Glomerular endothelial cell (primary cell): ENCODE data around the gene EFL1. TPM values are rescaled to one million over a fixed set of nuclear protein-coding genes. Genes with fewer than 3 reads are reported as not detected.

Experiments
- DNase-seq: peaks from one replicate; pipeline ENCODE4 v3.0.0-alpha.2; 2011; ENCODE audit warnings: low read depth, low spot score; ENCODE audit errors: extremely low read depth
- total RNA-seq: library from RNA; depleted of rRNA; stranded (reverse); fragments of >200 nt; gene quantifications from 2 replicates; pipeline ENCODE4 v1.2.3, GENCODE V29; 2015

Gene EFL1
- total RNA-seq, 1 donor from 2014 or later = 16.0 TPM

DNA sequence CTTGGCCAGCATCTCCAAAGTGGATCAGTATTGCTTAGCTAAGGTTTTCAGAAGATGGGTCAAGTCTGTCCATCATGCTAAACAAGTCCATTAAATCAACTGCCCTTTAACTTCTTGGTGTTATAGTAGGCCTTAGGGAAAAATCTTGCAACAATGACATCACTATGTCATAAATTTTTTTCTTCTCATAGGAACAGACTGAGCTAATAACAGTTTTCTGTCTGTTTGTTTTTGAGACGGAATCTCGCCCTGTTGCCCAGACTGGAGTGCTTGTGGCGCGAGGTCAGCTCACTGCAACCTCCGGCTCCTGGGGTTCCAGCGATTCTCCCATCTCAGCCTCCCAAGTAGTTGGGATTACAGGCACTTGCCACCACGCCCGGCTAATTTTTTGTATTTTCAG lies 94.2 kb downstream of the EFL1 start:
- no peak for DNase-seq

DNA sequence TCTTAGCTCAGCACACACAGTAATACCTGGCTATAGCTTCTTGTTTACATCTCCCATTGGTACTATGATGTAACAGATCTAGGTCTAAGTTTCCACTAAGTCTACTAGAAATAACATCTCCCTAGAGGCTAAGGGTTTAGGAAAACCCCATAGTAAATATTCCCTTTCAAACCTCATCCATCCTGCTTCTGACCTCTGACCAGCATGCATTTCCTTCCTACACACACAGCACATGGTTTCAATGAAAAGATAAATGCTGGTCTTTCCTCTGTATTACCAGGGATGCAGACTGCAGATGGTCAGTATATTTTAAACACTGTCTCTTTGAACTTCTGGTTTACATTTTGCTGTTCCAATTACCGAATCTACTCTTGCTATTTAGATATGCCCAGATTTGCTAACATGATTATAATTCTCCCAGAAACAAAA lies 96.6 kb downstream of the EFL1 start:
- DNase-seq = no peak

DNA sequence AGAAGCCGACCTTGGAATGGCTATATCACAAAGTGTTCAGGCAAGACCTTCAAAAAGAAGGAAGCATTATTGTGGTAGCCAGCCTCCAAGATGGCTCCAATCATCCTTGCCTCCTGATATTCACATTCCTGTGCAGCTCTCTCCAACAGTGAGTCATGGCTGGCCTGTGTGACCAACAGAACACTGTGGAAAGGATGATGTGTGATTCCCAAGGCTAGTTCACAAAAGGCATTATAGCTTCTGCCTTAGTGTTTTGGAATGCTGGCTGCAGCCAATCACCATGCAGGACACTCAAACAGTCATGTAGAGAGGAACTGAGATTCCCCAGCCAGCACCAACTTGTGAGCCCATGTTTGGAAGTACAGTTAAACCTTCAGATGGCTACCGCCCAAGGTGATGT lies 102.6 kb downstream of the EFL1 start:
- peak; percentile 83 for DNase-seq

DNA sequence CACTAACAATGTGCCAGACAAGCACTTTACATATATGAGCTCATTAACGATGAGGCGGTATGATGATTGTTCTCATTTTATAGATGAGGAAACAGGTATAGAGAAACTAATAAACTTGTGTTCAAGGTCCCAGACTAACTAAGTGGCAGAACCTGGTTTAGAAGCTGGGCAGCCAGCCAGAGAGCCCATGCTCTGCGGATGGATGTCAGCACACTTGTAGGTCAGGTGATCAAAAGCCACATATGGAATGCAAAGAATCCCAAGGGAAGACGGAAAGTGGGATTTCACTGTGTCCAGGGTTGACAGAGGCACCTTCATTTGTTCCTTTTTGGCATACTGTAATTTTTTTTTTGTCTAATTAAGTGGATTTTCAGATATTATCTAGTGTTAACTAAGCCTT lies 103.7 kb downstream of the EFL1 start:
- DNase-seq = no peak

DNA sequence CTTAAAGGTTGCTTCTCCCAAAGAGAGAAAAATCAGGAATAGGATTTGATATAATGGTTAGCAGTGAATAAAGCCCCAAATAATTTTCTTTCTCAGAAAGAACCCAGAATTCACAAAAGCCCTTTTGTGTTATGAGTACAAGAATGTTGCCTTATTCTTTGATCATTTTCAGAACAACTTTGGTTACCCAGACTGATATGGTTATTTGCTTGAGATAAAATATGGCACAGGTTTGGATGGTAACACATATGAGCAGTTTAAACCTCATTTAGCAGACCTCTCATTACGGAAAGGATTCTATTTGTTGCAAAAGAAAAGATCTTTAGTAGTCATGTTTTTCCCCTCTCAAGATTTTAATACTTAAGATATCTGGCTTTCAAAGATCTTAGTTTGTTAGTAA lies 111.9 kb downstream of the EFL1 start:
- DNase-seq = no peak

DNA sequence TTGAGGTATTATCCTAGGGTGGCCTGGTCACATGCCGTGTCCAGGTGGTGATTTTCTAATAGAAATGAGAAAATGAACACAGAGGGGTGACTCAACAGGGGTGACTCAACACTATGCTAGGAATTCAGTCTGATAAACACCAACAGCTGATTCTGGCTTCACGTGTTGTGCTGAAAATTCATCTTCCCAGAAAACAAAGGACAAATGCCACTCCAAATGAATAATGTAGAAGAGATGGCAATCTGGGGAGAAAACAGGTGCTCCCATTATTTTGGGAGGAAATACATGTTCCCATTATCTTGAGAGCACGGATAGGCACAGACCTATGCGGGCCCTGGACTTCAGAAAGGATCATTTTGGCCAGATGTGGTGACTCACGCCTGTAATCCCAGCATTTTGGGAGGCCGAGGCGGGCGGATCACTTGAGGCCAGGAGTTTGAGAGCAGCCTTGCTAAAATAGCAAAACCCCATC lies 115.5 kb downstream of the EFL1 start:
- DNase-seq = peak; percentile 79

GRCh38 chr15:82146576-82146975 lies 116.0 kb downstream of the EFL1 start:
- DNase-seq = no peak

DNA sequence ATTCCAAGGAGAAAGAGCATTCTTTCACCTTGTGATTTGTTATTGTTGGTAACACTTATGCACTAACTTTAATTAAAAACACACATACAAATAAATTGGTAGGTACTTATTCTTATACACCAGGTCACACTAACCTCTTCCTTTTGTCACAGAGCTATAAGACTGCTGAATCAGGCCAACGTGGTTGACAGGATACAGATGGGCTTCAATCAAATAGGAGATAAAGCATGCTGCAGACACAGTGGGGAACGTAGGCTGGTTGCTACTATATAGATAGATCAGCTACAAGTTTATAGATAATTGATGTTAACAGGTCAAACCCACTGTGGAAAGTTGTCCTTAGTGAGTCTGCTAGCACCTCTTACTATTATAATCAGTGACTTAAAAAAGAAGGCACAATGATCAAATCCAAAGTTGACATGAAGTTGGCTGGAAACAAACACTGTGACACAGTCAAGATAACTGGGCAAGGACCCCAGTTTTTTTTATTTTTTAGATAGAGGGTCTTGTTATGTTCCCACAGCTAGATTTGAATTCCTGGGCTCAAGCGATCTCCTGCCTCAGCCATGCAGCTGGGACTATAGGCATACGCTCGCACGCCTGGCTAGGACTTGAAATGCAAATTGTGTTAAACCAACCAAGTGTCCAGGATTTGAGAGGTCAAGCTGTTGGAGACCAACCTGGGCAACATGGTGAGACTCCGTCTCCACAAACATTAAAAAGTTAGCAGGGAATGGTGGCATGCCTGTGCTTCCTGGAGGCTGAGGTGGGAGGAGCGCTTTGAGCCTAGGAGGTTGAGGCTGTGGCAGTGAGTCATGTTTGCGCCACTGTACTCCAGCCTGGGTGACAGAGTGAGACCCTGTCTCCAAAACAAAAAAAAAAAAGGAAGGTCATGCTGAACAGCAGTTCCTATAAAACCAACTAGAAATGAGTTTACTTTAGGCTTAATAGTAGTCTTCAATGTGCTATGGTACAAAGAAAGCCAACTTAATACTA lies 118.8 kb downstream of the EFL1 start:
- no peak for DNase-seq

- no peak for DNase-seq
These were observed 121.6 kb downstream of the EFL1 start for GRCh38 chr15:82140886-82141285.

- DNase-seq = no peak
These were observed 122.7 kb downstream of the EFL1 start for GRCh38 chr15:82139823-82140268.

- no peak for DNase-seq
These were observed 124.2 kb downstream of the EFL1 start for GRCh38 chr15:82138306-82138705.

GRCh38 chr15:82137261-82137660 lies 125.3 kb downstream of the EFL1 start:
- DNase-seq = no peak

DNA sequence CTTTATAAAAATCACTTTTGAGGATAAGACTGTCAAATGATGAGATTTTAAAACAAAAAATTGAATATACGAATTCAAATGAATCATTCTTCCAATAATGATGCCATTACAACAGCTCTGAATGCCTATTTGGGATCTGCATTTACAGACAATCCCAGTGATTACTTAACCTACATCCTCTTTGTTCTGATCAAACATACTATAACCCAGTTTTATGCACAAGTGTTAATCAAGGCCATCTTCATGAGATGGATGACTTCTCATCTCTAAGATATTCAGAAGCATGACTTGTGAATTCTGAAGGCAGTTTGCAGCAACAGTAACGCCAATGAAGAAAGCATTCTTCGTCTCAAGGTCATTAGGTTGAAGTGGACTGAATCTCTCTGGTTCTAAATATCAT lies 126.4 kb downstream of the EFL1 start:
- no peak for DNase-seq

DNA sequence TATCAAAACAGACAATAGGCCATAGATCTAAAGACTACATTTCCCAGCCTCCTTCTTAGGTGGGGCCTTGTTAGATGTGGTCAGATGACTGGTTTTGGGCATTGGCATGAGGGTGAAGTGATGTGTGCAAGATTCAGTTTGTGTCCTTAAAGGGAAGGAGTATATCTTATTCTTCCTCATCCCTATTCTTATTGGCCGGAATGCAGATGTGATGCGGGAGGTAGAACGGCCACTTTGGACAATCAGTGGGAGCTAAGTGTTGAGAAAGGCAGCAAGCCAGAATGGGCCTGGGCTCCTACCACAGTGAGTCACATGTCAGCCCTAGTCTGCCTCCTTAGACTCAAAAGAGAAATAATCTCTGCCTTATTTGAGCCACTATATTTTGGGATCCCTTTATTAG lies 126.9 kb downstream of the EFL1 start:
- DNase-seq = no peak

GRCh38 chr15:82134461-82134860 lies 128.1 kb downstream of the EFL1 start:
- no peak for DNase-seq

DNA sequence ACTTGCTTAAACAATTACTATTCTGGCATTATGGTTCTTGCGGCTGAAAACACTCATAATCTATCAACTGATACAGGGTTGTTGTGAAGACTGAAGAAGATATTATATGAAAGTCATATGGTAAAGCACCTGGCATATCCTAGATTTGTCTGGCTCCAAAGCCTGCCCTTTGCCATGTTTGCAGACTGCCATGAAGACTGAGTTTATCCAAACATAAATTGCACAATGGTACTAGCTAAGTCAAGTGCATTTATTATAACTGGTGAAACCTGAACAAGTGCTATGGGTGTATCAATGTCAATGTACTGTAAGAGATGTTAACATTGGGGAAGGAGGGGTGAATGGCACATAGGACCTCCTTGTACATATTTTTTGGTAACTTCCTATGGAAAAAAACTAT lies 129.3 kb downstream of the EFL1 start:
- no peak for DNase-seq

- no peak for DNase-seq
These were observed 129.8 kb downstream of the EFL1 start for GRCh38 chr15:82132742-82133141.

GRCh38 chr15:82132096-82132495 lies 130.4 kb downstream of the EFL1 start:
- DNase-seq = no peak

- DNase-seq = no peak
These were observed 132.3 kb downstream of the EFL1 start for GRCh38 chr15:82130248-82130647.

- no peak for DNase-seq
These were observed 132.8 kb downstream of the EFL1 start for GRCh38 chr15:82129761-82130160.

DNA sequence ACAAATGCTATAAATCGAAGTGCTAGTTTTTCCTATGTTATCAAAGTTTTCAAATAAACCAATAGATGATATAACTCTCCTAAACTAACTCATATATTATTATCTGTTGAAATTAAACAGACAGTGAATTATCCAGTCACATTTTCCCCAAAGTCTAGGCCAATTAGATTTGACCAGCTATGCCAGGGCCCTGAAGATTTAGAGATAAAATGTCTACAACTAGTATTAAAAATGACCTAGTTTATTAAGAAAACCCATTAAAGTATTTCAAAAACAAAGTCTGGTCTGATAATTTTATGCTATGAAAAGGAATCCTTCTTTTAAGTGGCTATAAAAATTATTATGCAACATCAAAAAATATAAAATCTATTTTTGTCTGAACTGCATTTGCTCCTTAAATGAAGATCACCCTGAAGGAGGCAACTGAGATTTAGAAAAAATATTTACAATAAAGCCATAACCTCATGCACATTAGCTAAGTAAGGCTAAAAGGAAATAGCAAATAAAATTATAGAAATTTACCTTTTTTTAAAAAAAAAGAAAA lies 133.3 kb downstream of the EFL1 start:
- no peak for DNase-seq
